Psoas muscle (tissue), 8 donors: ENCODE measurements around the gene DHCR24. TPM values are rescaled to one million over a fixed set of nuclear protein-coding genes. Genes with fewer than 3 reads are reported as not detected.
A peak's percentile ranks its signal among the peaks of the same experiment; 100 is the strongest.

Experiments
- ATAC-seq, 4 donors: fragments of 200-7000 bp; cut with Tn5 transposase; one replicate each; pipeline ENCODE4 v1.9.1; 2020; ENCODE audit warnings: moderate library complexity in 3 of 4, mild to moderate bottlenecking in 2 of 4
- DNase-seq, 2 donors: peaks; one replicate each; pipeline ENCODE4 v3.0.0-alpha.2; 2020
- H3K27ac ChIP-seq: fragments of 200-600 bp; one replicate; pipeline ENCODE4 v1.8.0; 2022
- H3K27me3 ChIP-seq, 3 donors: fragments of 200-600 bp in 1 of 3; one replicate each; pipeline versions ENCODE4 v1.6.1 to v1.8.0; 2013 to 2022; ENCODE audit warnings: low read length in 2 of 3, mild to moderate bottlenecking in 2 of 3, moderate library complexity in 1 of 3; ENCODE audit not compliant: insufficient read depth in 3 of 3
- H3K36me3 ChIP-seq, 2 donors: fragments of 200-600 bp in 1 of 2; one replicate each; pipeline versions ENCODE4 v1.6.1 to v1.8.0; 2013 to 2022; ENCODE audit warnings: low read depth in 1 of 2, mild to moderate bottlenecking in 1 of 2, moderate library complexity in 1 of 2; ENCODE audit not compliant: insufficient read depth in 1 of 2
- H3K4me1 ChIP-seq: fragments of 200-600 bp; one replicate; pipeline ENCODE4 v1.8.0; 2022
- H3K4me3 ChIP-seq: fragments of 200-600 bp; one replicate; pipeline ENCODE4 v1.8.0; 2022; ENCODE audit warnings: mild to moderate bottlenecking
- H3K9me3 ChIP-seq: fragments of 200-600 bp; one replicate; pipeline ENCODE4 v1.8.0; 2022
- CTCF ChIP-seq: fragments of 200-600 bp; IDR thresholded peaks from one replicate; pipeline ENCODE4 v1.8.0; 2022; ENCODE audit warnings: antibody characterized with exemption
- WGBS, 3 donors: extraction: QIAGEN DNeasy Blood & Tissue Kit; methylation state at CpG; one replicate each; pipeline versions ENCODE4 v1.1.6 to v1.1.7; 2013; 5-methylcytosine and 5-hydroxymethylcytosine counted together
- intact Hi-C, 2 donors: fragments of 100-400 bp; cut with DNase I; formaldehyde crosslinking; loops; one replicate each; pipeline versions ENCODE4 v1.11.0 to v1.14.2; 2022
- polyA plus RNA-seq, 3 donors: library from polyadenylated mRNA; stranded (reverse); fragments of 200-250 nt; gene quantifications; one replicate each; pipeline ENCODE4 v1.2.3, GENCODE V29; 2013
- total RNA-seq, 4 donors: library from RNA; stranded (reverse); fragmentation: NEBNext Ultra II Directional in 2 of 4; extraction: Animal tissue kit (Norgen Biotek cat#: 25700) in 2 of 4; gene quantifications; one replicate each; pipeline versions ENCODE4 v1.2.1 to v1.2.4, GENCODE V29; 2021 to 2023
- donor health status: healthy with polysubstance abuse.
- donor health status: DM: no; HTN: no; CAD: no; lungs with moderate emphysema.
- donor health status: Bipolar disorder and iron deficiency.
- donor health status: healthy.
- donor health status: DM: yes; HTN: yes; CAD: no.
- donor health status: DM: no; HTN: no; CAD: no.
- donor health status: DM: no; HTN: no; CAD: no.
- donor health status: DM: yes; HTN: yes; CAD: no.

DHCR24 gene
- total and polyA plus RNA-seq, 7 donors, result 8.8 to 215 (median 117) TPM

- intact Hi-C loops, result no loop called here
- Histone ChIP-seq H3K36me3 (no peaks in the 10 kb centered on the region), H3K4me1 (no peaks in the 10 kb centered on the region), H3K27me3 (no peaks in the 10 kb centered on the region), H3K4me3 (no peak overlapping the region), H3K9me3 (no peaks in the 10 kb centered on the region), H3K27ac (no peak overlapping the region)
- ATAC-seq, result no peak
- no peak for TF ChIP-seq CTCF
- no peak for DNase-seq
- 82 to 87% (median 83%) methylated on average over 5 of the region's 5 CpGs for WGBS, 3 donors
These were observed 48.3 kb downstream of the DHCR24 start for GRCh38 chr1:54838565-54839180.

GRCh38 chr1:54837002-54837853 is 49.8 kb downstream of the DHCR24 start:
- H3K4me1 ChIP-seq, result no peaks in the 10 kb centered on the region
- intact Hi-C loops, result no loop called here
- DNase-seq (no peak), ATAC-seq (peak in 1 of 4 donors; percentile 28)
- H3K36me3 ChIP-seq, result no peaks in the 10 kb centered on the region
- H3K9me3 ChIP-seq, result no peaks in the 10 kb centered on the region
- H3K4me3 ChIP-seq, result no peak overlapping the region
- no peaks in the 10 kb centered on the region for H3K27me3 ChIP-seq
- 60 to 69% (median 63%) methylated on average over 6 of the region's 6 CpGs for WGBS, 3 donors
- no peak overlapping the region for H3K27ac ChIP-seq
- TF ChIP-seq CTCF, result no peak

- no peak overlapping the region for H3K4me3 ChIP-seq
- 77 to 82% (median 80%) methylated on average over 8 of the region's 8 CpGs for WGBS, 3 donors
- ATAC-seq (no peak), DNase-seq (no peak)
- H3K9me3 ChIP-seq, result no peaks in the 10 kb centered on the region
- no peak overlapping the region for H3K27ac ChIP-seq
- no peaks in the 10 kb centered on the region for H3K36me3 ChIP-seq
- intact Hi-C loops, result no loop called here
- H3K27me3 ChIP-seq, result peaks cover 0 to 2% (median 0%) of the 10 kb centered on the region in 3 donors
- TF ChIP-seq CTCF, result no peak
- no peaks in the 10 kb centered on the region for H3K4me1 ChIP-seq
These were observed 50.4 kb downstream of the DHCR24 start for GRCh38 chr1:54836594-54836993.

DNA sequence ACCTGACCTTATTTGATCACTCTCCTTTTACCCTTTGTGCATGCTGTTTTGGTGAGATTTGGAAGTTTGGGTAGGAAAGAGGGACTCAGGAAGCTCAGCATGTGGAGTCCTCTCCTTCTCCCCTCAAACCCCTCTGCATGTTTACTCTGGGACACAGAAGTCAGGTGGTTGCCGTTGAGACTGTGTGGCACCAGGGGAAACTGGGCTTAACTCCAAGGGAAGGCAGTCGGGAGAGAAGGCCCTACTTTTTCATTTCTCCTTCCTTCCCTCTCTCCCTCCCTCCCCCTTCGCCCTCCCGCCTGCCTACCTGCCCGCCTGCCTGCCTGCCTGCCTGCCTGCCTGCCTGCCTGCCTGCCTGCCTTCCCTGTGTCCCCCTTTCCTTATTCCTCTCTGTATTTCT is 51.0 kb downstream of the DHCR24 start:
- DNase-seq, result no peak
- Histone ChIP-seq H3K27ac (no peak overlapping the region), H3K27me3 (peaks cover 0 to 2% (median 0%) of the 10 kb centered on the region in 3 donors), H3K4me3 (no peak overlapping the region), H3K9me3 (peaks cover 5% of the 10 kb centered on the region), H3K36me3 (no peaks in the 10 kb centered on the region), H3K4me1 (no peaks in the 10 kb centered on the region)
- ATAC-seq, result no peak
- intact Hi-C loops, result no loop called here
- no peak for TF ChIP-seq CTCF
- WGBS, 3 donors, result 42 to 60% (median 56%) methylated on average over 4 to 5 of the region's 5 CpGs
